Aorta (tissue), 5 donors: Measurements from ENCODE around the gene HMGXB3. TPM values are rescaled to one million over a fixed set of nuclear protein-coding genes. Genes with fewer than 3 reads are reported as not detected.
A peak's percentile ranks its signal among the peaks of the same experiment; 100 is the strongest.

Experiments used
- ATAC-seq: fragments of 200-7000 bp; cut with Tn5 transposase; one replicate; pipeline ENCODE4 v1.9.1; 2022; ENCODE audit warnings: moderate library complexity; ENCODE audit not compliant: low FRiP score
- DNase-seq, 2 donors: peaks; one replicate each; pipeline ENCODE4 v3.0.0-alpha.2; 2020
- H3K27ac ChIP-seq, 2 donors: one replicate each; pipeline ENCODE4 v1.5.1; 2013; ENCODE audit warnings: low read length in 2 of 2, mild to moderate bottlenecking in 2 of 2, moderate library complexity in 2 of 2, control low read depth in 1 of 2, inconsistent platforms in 1 of 2, low read depth in 1 of 2
- H3K27me3 ChIP-seq, 2 donors: one replicate each; pipeline ENCODE4 v1.6.1; 2013; ENCODE audit warnings: control low read depth in 1 of 2, low read length in 1 of 2, mild to moderate bottlenecking in 1 of 2, moderate library complexity in 1 of 2; ENCODE audit not compliant: insufficient read depth in 2 of 2, control insufficient read depth in 1 of 2
- H3K36me3 ChIP-seq, 2 donors: one replicate each; pipeline ENCODE4 v1.6.1; 2013; ENCODE audit warnings: control low read depth in 1 of 2, low read length in 1 of 2, mild to moderate bottlenecking in 1 of 2; ENCODE audit not compliant: insufficient read depth in 2 of 2, control insufficient read depth in 1 of 2
- H3K4me1 ChIP-seq, 2 donors: one replicate each; pipeline ENCODE4 v1.6.1; 2013; ENCODE audit warnings: low read length in 2 of 2, control low read depth in 1 of 2, mild to moderate bottlenecking in 1 of 2, moderate library complexity in 1 of 2; ENCODE audit not compliant: insufficient read depth in 2 of 2, control insufficient read depth in 1 of 2
- H3K4me3 ChIP-seq, 2 donors: one replicate each; pipeline ENCODE4 v1.5.1; 2013; ENCODE audit warnings: low read length in 2 of 2, control low read depth in 1 of 2, mild to moderate bottlenecking in 1 of 2
- H3K9me3 ChIP-seq: one replicate; pipeline ENCODE4 v1.6.1; 2013; ENCODE audit warnings: mild to moderate bottlenecking, low read length; ENCODE audit not compliant: control insufficient read depth
- WGBS, 2 donors: extraction: QIAGEN DNeasy Blood & Tissue Kit; methylation state at CpG; one replicate each; pipeline ENCODE4 v1.1.7; 2013; 5-methylcytosine and 5-hydroxymethylcytosine counted together
- intact Hi-C, 2 donors: fragments of 100-400 bp; cut with DNase I; formaldehyde crosslinking; loops; one replicate each; pipeline versions ENCODE4 v1.14.2 to v1.15.0; 2022
- polyA plus RNA-seq, 2 donors: library from polyadenylated mRNA; stranded (reverse); fragments of 200-250 nt; gene quantifications; one replicate each; pipeline ENCODE4 v1.2.3, GENCODE V29; 2013
- total RNA-seq, 2 donors: library from RNA; stranded (reverse); fragmentation: NEBNext Ultra II Directional; extraction: Animal tissue kit (Norgen Biotek cat#: 25700); gene quantifications; one replicate each; pipeline ENCODE4 v1.2.1, GENCODE V29; 2021
- donor health status: healthy with polysubstance abuse.
- donor health status: Bipolar disorder and iron deficiency.
- donor health status: DM: no; HTN: no; CAD: no.
- donor health status: DM: no; HTN: no; CAD: no.
- donor health status: DM: yes; HTN: yes; CAD: no.

The HMGXB3 gene
- total and polyA plus RNA-seq, 4 donors, result 2.3 to 31.0 (median 22.0) TPM

- intact Hi-C loops, result loop anchor here (2.0 to 10.0 kb wide), 4 partner anchors 42 to 785 kb away; no protein-coding TSS in a partner anchor
- WGBS, 2 donors, result 28 to 41% methylated on average over 14 of the region's 14 CpGs
- Histone ChIP-seq H3K27me3 (no peaks in the 10 kb centered on the region), H3K27ac (peak overlapping the region; percentile 49 to 64), H3K36me3 (no peaks in the 10 kb centered on the region), H3K9me3 (no peaks in the 10 kb centered on the region), H3K4me1 (no peaks in the 10 kb centered on the region), H3K4me3 (peak overlapping the region; percentile 44 to 47)
- DNase-seq, result no peak
- no peak for ATAC-seq
Observed at GRCh38 chr5:149959406-149960236, 40.9 kb upstream of the HMGXB3 start.

GRCh38 chr5:149960272-149961185 lies 40.0 kb upstream of the HMGXB3 start, which contains the start of gene SLC26A2:
TSS of gene SLC26A2 (plus strand) at chr5:149960758. CDS start at chr5:149977653, 16,895 bp downstream.
- DNase-seq (peak; percentile 99), ATAC-seq (peak; percentile 100)
- no peaks in the 10 kb centered on the region for H3K4me1 ChIP-seq
- no peaks in the 10 kb centered on the region for H3K36me3 ChIP-seq
- H3K27me3 ChIP-seq, result no peaks in the 10 kb centered on the region
- H3K4me3 ChIP-seq, result peak within 1 kb of the TSS; percentile 45 to 91
- no peaks in the 10 kb centered on the region for H3K9me3 ChIP-seq
- intact Hi-C loops, result loop anchor here (2.0 to 10.0 kb wide), 4 partner anchors 43 to 786 kb away; no protein-coding TSS in a partner anchor
- WGBS, 2 donors, result 0 to 1% methylated on average over 68 to 84 of the region's 84 CpGs
- peak within 1 kb of the TSS; percentile 64 to 75 for H3K27ac ChIP-seq

DNA sequence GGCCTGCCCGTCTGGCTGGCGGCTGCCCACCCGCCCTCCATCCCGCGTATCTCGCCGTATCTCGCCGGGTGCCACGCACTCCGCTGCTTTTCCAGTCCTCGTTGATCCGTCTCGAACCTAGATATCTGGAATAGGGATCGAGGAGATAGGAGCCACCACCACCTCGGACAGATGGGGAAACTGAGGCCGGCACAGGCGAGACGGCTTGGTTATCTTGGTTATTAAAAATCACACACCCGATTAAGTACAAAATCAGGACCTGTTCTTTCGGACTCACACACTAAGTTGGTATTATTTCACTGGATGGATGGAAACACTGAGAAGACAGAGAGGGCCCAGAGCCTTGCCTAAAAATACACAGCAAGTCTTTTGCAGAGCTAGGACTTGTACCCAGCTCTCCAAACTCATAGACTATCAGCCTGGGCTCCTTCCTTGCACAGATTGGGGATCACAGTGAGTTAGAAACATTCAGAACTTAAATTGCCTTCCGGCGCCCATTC lies 39.3 kb upstream of the HMGXB3 start:
- Histone ChIP-seq H3K9me3 (no peaks in the 10 kb centered on the region), H3K27ac (peak overlapping the region in 1 of 2 donors; percentile 75), H3K27me3 (no peaks in the 10 kb centered on the region), H3K4me3 (peak overlapping the region; percentile 45 to 91), H3K4me1 (no peaks in the 10 kb centered on the region), H3K36me3 (no peaks in the 10 kb centered on the region)
- intact Hi-C loops, result loop anchor here (2.0 to 10.0 kb wide), 4 partner anchors 44 to 786 kb away; no protein-coding TSS in a partner anchor
- WGBS, 2 donors, result 9 to 10% methylated on average over 23 of the region's 23 CpGs
- ATAC-seq (no peak), DNase-seq (no peak)

GRCh38 chr5:149961957-149962409 lies 38.6 kb upstream of the HMGXB3 start:
- Histone ChIP-seq H3K9me3 (no peaks in the 10 kb centered on the region), H3K27me3 (no peaks in the 10 kb centered on the region), H3K4me1 (no peaks in the 10 kb centered on the region), H3K4me3 (no peak overlapping the region), H3K36me3 (no peaks in the 10 kb centered on the region), H3K27ac (peak overlapping the region in 1 of 2 donors; percentile 30)
- intact Hi-C loops, result loop anchor here (2.0 to 10.0 kb wide), 5 partner anchors 45 to 787 kb away; no protein-coding TSS in a partner anchor
- DNase-seq, result no peak
- ATAC-seq, result no peak
- 50% methylated on average over 6 of the region's 6 CpGs for WGBS, 2 donors

GRCh38 chr5:149962601-149963300 lies 37.8 kb upstream of the HMGXB3 start:
- ATAC-seq (no peak), DNase-seq (no peak)
- no peaks in the 10 kb centered on the region for H3K4me1 ChIP-seq
- 88 to 94% methylated on average over 5 of the region's 5 CpGs for WGBS, 2 donors
- H3K9me3 ChIP-seq, result no peaks in the 10 kb centered on the region
- H3K27me3 ChIP-seq, result no peaks in the 10 kb centered on the region
- intact Hi-C loops, result loop anchor here (2.0 to 10.0 kb wide), 4 partner anchors 45 to 788 kb away; no protein-coding TSS in a partner anchor
- H3K4me3 ChIP-seq, result no peak overlapping the region
- no peaks in the 10 kb centered on the region for H3K36me3 ChIP-seq
- no peak overlapping the region for H3K27ac ChIP-seq

GRCh38 chr5:149963729-149964128 lies 36.8 kb upstream of the HMGXB3 start:
- no peaks in the 10 kb centered on the region for H3K9me3 ChIP-seq
- WGBS, 2 donors, result 99 to 100% methylated on average over 3 of the region's 3 CpGs
- intact Hi-C loops, result loop anchor here (2.0 to 10.0 kb wide), 4 partner anchors 46 to 789 kb away; no protein-coding TSS in a partner anchor

DNA sequence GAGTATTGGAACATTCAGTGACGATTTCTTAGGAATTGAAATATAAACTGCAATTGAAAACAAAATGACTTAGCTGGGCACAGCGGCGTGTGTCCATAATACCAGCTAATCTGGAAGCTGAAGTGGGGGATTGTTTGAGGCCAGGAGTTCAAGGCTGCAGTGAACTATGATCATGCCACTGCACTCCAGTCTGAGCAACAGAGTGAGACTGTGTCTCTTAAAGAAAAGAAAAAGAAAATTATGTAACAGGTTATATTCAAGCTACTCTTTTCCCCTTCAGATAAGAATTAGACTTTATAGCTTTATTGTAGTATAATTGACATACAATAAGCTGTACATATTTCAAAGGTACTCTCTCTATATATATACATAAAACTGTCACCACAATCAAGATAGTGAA lies 33.6 kb upstream of the HMGXB3 start:
- no peak overlapping the region for H3K4me3 ChIP-seq
- no peaks in the 10 kb centered on the region for H3K4me1 ChIP-seq
- intact Hi-C loops, result loop anchor here in 1 of 2 donors (10.0 kb wide), 1 partner anchor 792 kb away; no protein-coding TSS in a partner anchor
- H3K27ac ChIP-seq, result no peak overlapping the region
- WGBS, 2 donors, result 88 to 92% methylated on average over 3 of the region's 3 CpGs
- no peaks in the 10 kb centered on the region for H3K9me3 ChIP-seq
- no peaks in the 10 kb centered on the region for H3K27me3 ChIP-seq
- no peaks in the 10 kb centered on the region for H3K36me3 ChIP-seq
- ATAC-seq (no peak), DNase-seq (no peak)

More at GRCh38 chr5:149963729-149964128, 36.8 kb upstream of the HMGXB3 start:
- ATAC-seq (no peak), DNase-seq (no peak)
- no peaks in the 10 kb centered on the region for H3K27me3 ChIP-seq
- no peaks in the 10 kb centered on the region for H3K4me1 ChIP-seq
- no peak overlapping the region for H3K4me3 ChIP-seq
- H3K36me3 ChIP-seq, result no peaks in the 10 kb centered on the region
- no peak overlapping the region for H3K27ac ChIP-seq
